ENCODE measurements around the gene GPR35.

- TF ChIP-seq, protein P1, sequence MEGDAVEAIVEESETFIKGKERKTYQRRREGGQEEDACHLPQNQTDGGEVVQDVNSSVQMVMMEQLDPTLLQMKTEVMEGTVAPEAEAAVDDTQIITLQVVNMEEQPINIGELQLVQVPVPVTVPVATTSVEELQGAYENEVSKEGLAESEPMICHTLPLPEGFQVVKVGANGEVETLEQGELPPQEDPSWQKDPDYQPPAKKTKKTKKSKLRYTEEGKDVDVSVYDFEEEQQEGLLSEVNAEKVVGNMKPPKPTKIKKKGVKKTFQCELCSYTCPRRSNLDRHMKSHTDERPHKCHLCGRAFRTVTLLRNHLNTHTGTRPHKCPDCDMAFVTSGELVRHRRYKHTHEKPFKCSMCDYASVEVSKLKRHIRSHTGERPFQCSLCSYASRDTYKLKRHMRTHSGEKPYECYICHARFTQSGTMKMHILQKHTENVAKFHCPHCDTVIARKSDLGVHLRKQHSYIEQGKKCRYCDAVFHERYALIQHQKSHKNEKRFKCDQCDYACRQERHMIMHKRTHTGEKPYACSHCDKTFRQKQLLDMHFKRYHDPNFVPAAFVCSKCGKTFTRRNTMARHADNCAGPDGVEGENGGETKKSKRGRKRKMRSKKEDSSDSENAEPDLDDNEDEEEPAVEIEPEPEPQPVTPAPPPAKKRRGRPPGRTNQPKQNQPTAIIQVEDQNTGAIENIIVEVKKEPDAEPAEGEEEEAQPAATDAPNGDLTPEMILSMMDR (IDR thresholded peaks at IDR 0.05) = no peak
- TF ChIP-seq POLR2A (IDR thresholded peaks at IDR 0.05) = no peak
Observed at GRCh38 chr2:240597054-240597418, 28.2 kb upstream of the GPR35 start.

Data from sigmoid colon (tissue), 3 donors.